Caco-2 (cell line): Measurements from ENCODE around the gene TDP2. TPM values are rescaled to one million over a fixed set of nuclear protein-coding genes. Genes with fewer than 3 reads are reported as not detected.
"Not testable (repeated sequence)": the region's sequence is repeated elsewhere in the genome, so short reads cannot be mapped to it uniquely, and the experiment has no call there.

Source experiments
- BruUV-seq: library from RNA; stranded (reverse); fragments of 400-500 nt; replicated peaks from 2 replicates; lab custom pipeline; 2021; lab: Mats Ljungman, UMichigan
- CTCF ChIA-PET: fragments of 300-600 bp; sonication (Branson Sonifier 250); formaldehyde crosslinking; loops from one replicate; lab custom pipeline; 2022; ENCODE audit warnings: antibody characterized with exemption; lab: Charles Lee
- POLR2A ChIA-PET: fragments of 300-600 bp; sonication (Branson Sonifier 250); formaldehyde crosslinking; loops from one replicate; lab custom pipeline; 2022; ENCODE audit warnings: antibody characterized with exemption; lab: Charles Lee
- DNase-seq, 2 experiments: peaks; one replicate each; pipeline versions ENCODE4 v3.0.0 to v3.0.0-alpha.2; 2020 to 2022
- H3K27me3 ChIP-seq: replicated peaks from 2 replicates; pipeline ENCODE4 v1.6.0; 2011; ENCODE audit warnings: low read length; ENCODE audit not compliant: control insufficient read depth, insufficient read depth
- H3K36me3 ChIP-seq: 2 replicates; pipeline ENCODE4 v1.5.1; 2011; ENCODE audit warnings: low read length; ENCODE audit not compliant: control insufficient read depth, insufficient read depth
- H3K4me1 ChIP-seq: fragments of 250-450 bp; sonication (Bioruptor Pico); 2 replicates; pipeline ENCODE4 v1.5.1; 2020; ENCODE audit warnings: mild to moderate bottlenecking
- H3K4me3 ChIP-seq: 2 replicates; pipeline ENCODE4 v1.5.1; 2011; ENCODE audit warnings: low read depth, mild to moderate bottlenecking, control low read depth, low read length
- H3K9me3 ChIP-seq: fragments of 250-450 bp; sonication (Bioruptor Pico); 2 replicates; pipeline ENCODE4 v1.5.1; 2020; ENCODE audit warnings: mild to moderate bottlenecking, moderate library complexity
- H3K27ac Mint-ChIP-seq: one replicate; pipeline ENCODE4 v1.8.0; 2022; ENCODE audit warnings: mixed read lengths; ENCODE audit not compliant: unreplicated experiment
- H3K27me3 Mint-ChIP-seq: one replicate; pipeline ENCODE4 v1.8.0; 2022; ENCODE audit warnings: mixed read lengths; ENCODE audit not compliant: insufficient read depth, unreplicated experiment
- H3K36me3 Mint-ChIP-seq: one replicate; pipeline ENCODE4 v1.8.0; 2022; ENCODE audit warnings: mild to moderate bottlenecking, mixed read lengths; ENCODE audit not compliant: insufficient read depth, unreplicated experiment
- H3K4me1 Mint-ChIP-seq: one replicate; pipeline ENCODE4 v1.8.0; 2022; ENCODE audit warnings: low read depth, mixed read lengths; ENCODE audit not compliant: unreplicated experiment
- H3K4me3 Mint-ChIP-seq: one replicate; pipeline ENCODE4 v1.8.0; 2022; ENCODE audit warnings: mild to moderate bottlenecking, moderate library complexity, mixed read lengths; ENCODE audit not compliant: unreplicated experiment
- H3K9me3 Mint-ChIP-seq: one replicate; pipeline ENCODE4 v1.8.0; 2022; ENCODE audit warnings: mixed read lengths; ENCODE audit not compliant: unreplicated experiment
- CTCF ChIP-seq, 2 experiments: fragments of 200-600 bp in 1 of 2; IDR thresholded peaks; 1 replicate in 1 of 2; 2 replicates in 1 of 2; pipeline versions ENCODE4 v1.5.1 to v1.8.0; 2011 to 2022; ENCODE audit warnings: antibody characterized with exemption in 1 of 2, control low read depth in 1 of 2, inconsistent platforms in 1 of 2, low read depth in 1 of 2, low read length in 1 of 2, mild to moderate bottlenecking in 1 of 2, moderate library complexity in 1 of 2; ENCODE audit not compliant: insufficient read depth in 1 of 2, severe bottlenecking in 1 of 2, unreplicated experiment in 1 of 2
- intact Hi-C: fragments of 100-400 bp; cut with micrococcal nuclease; formaldehyde crosslinking; loops from one replicate; pipeline ENCODE4 v1.10.0; 2022; ENCODE audit not compliant: unreplicated experiment
- total RNA-seq: library from RNA; stranded (reverse); gene quantifications from 2 replicates; pipeline ENCODE4 v1.2.3, GENCODE V29; 2022

TDP2 gene
- total RNA-seq, 1 experiment from 2014 or later, result 46.7 TPM

- peaks cover 43% of the 10 kb centered on the region for H3K36me3 Mint-ChIP-seq
- Histone ChIP-seq H3K9me3 (no peaks in the 10 kb centered on the region), H3K4me1 (peaks cover 37% of the 10 kb centered on the region), H3K4me3 (0 out of 2 replicates have a peak overlapping the region, but pooled peaks have one; percentile 2), H3K36me3 (no peaks in the 10 kb centered on the region; the same call in 1 of the 2 replicates), H3K27me3 (no peaks in the 10 kb centered on the region)
- no peak for TF ChIP-seq CTCF (IDR thresholded peaks at IDR 0.05; ENCODE audit: insufficient read depth in 1 of 2, low read depth in 1 of 2, low read length in 1 of 2, severe bottlenecking in 1 of 2, unreplicated experiment in 1 of 2)
- peak overlapping the region; percentile 89 for H3K27ac Mint-ChIP-seq
- ChIA-PET CTCF (no interaction called here), POLR2A (no interaction called here)
- H3K4me3 Mint-ChIP-seq, result peak overlapping the region; percentile 77
- no peaks in the 10 kb centered on the region for H3K27me3 Mint-ChIP-seq
- no peaks in the 10 kb centered on the region for H3K9me3 Mint-ChIP-seq
- no TSS peak for BruUV-seq
- intact Hi-C loops, result no loop called here
- peaks cover 28% of the 10 kb centered on the region for H3K4me1 Mint-ChIP-seq
- DNase-seq, result no peak
Observed at GRCh38 chr6:24662236-24662635, 4.5 kb downstream of the TDP2 start.

GRCh38 chr6:24661759-24662158, 4.9 kb downstream of the TDP2 start:
- H3K4me3 ChIP-seq, H3K9me3 Mint-ChIP-seq, POLR2A ChIA-PET, intact Hi-C loops, CTCF ChIA-PET, H3K36me3 ChIP-seq, H3K27me3 Mint-ChIP-seq, BruUV-seq, H3K27me3 ChIP-seq, H3K9me3 ChIP-seq: not testable (repeated sequence)
- DNase-seq, result peak; percentile 61 to 62
- Mint-ChIP-seq H3K4me1 (peaks cover 28% of the 10 kb centered on the region), H3K27ac (peak overlapping the region; percentile 89), H3K4me3 (peak overlapping the region; percentile 77), H3K36me3 (peaks cover 39% of the 10 kb centered on the region)
- peaks cover 37% of the 10 kb centered on the region for H3K4me1 ChIP-seq

- ChIA-PET POLR2A (no interaction called here), CTCF (no interaction called here)
- H3K9me3 Mint-ChIP-seq, result no peaks in the 10 kb centered on the region
- peaks cover 51% of the 10 kb centered on the region for H3K36me3 Mint-ChIP-seq
- H3K27me3 ChIP-seq, result no peaks in the 10 kb centered on the region
- TF ChIP-seq CTCF (IDR thresholded peaks at IDR 0.05; ENCODE audit: insufficient read depth in 1 of 2, low read depth in 1 of 2, low read length in 1 of 2, severe bottlenecking in 1 of 2, unreplicated experiment in 1 of 2), result no peak
- DNase-seq, result no peak
- no peak overlapping the region for H3K4me3 Mint-ChIP-seq
- H3K4me1 Mint-ChIP-seq, result peaks cover 36% of the 10 kb centered on the region
- no peak overlapping the region for H3K4me3 ChIP-seq
- H3K9me3 ChIP-seq, result no peaks in the 10 kb centered on the region
- H3K36me3 ChIP-seq, result peaks cover 2% of the 10 kb centered on the region
- H3K27ac Mint-ChIP-seq, result no peak overlapping the region
- no TSS peak for BruUV-seq
- H3K27me3 Mint-ChIP-seq, result no peaks in the 10 kb centered on the region
- peaks cover 37% of the 10 kb centered on the region for H3K4me1 ChIP-seq
- intact Hi-C loops, result no loop called here
Observed at GRCh38 chr6:24660105-24660504, 6.6 kb downstream of the TDP2 start.

GRCh38 chr6:24659561-24659960, 7.1 kb downstream of the TDP2 start:
- H3K4me1 ChIP-seq, result peaks cover 37% of the 10 kb centered on the region
- intact Hi-C loops, result no loop called here
- no peak overlapping the region for H3K27ac Mint-ChIP-seq
- peaks cover 51% of the 10 kb centered on the region for H3K36me3 Mint-ChIP-seq
- BruUV-seq, result no TSS peak
- peaks cover 2% of the 10 kb centered on the region for H3K36me3 ChIP-seq
- ChIA-PET POLR2A (no interaction called here), CTCF (no interaction called here)
- H3K9me3 Mint-ChIP-seq, result no peaks in the 10 kb centered on the region
- H3K4me1 Mint-ChIP-seq, result peaks cover 31% of the 10 kb centered on the region
- H3K9me3 ChIP-seq, result no peaks in the 10 kb centered on the region
- TF ChIP-seq CTCF (IDR thresholded peaks at IDR 0.05; ENCODE audit: insufficient read depth in 1 of 2, low read depth in 1 of 2, low read length in 1 of 2, severe bottlenecking in 1 of 2, unreplicated experiment in 1 of 2), result no peak
- no peaks in the 10 kb centered on the region for H3K27me3 ChIP-seq
- H3K27me3 Mint-ChIP-seq, result no peaks in the 10 kb centered on the region
- no peak for DNase-seq
- H3K4me3 Mint-ChIP-seq, result no peak overlapping the region
- H3K4me3 ChIP-seq, result no peak overlapping the region
